Stimulated activated CD8-positive, alpha-beta memory T cell treated with anti-CD3 and anti-CD28 coated beads, Interleukin-7, amount 100 ng/mL, for 1 hour (primary cell): ENCODE data around the gene LRCH4.
"Not testable (repeated sequence)": the region's sequence is repeated elsewhere in the genome, so short reads cannot be mapped to it uniquely, and the experiment has no call there.

ENCODE experiments used
- DNase-seq, 2 donors: peaks; one replicate each; pipeline ENCODE4 v3.0.0-alpha.2; 2020; ENCODE audit warnings: low read depth in 2 of 2

LRCH4 gene

GRCh38 chr7:100568176-100568895, 17.6 kb downstream of the LRCH4 start:
- DNase-seq: no peak

- DNase-seq: no peak
These were observed 18.2 kb downstream of the LRCH4 start for GRCh38 chr7:100567751-100568175.

GRCh38 chr7:100567031-100567730, 18.7 kb downstream of the LRCH4 start:
- no peak for DNase-seq

GRCh38 chr7:100566018-100566531, 19.9 kb downstream of the LRCH4 start:
- DNase-seq: no peak

GRCh38 chr7:100565133-100565571, 20.8 kb downstream of the LRCH4 start:
- DNase-seq: no peak

GRCh38 chr7:100564405-100564804, 21.5 kb downstream of the LRCH4 start:
- not testable (repeated sequence) for DNase-seq

GRCh38 chr7:100563809-100564400, 22.0 kb downstream of the LRCH4 start:
- DNase-seq: peak; percentile 75 to 83

GRCh38 chr7:100563100-100563564, 22.8 kb downstream of the LRCH4 start:
- no peak for DNase-seq

GRCh38 chr7:100562195-100563099, 23.5 kb downstream of the LRCH4 start:
- no peak for DNase-seq

GRCh38 chr7:100561491-100562194, 24.3 kb downstream of the LRCH4 start:
- DNase-seq: no peak

- DNase-seq: no peak
These were observed 26.8 kb downstream of the LRCH4 start for GRCh38 chr7:100559127-100559526.

GRCh38 chr7:100556541-100556940, 29.4 kb downstream of the LRCH4 start:
- DNase-seq: no peak

- DNase-seq: no peak
These were observed 30.2 kb downstream of the LRCH4 start for GRCh38 chr7:100555701-100556100.

GRCh38 chr7:100553032-100553431, 32.9 kb downstream of the LRCH4 start:
- DNase-seq: no peak

GRCh38 chr7:100552532-100552931, 33.4 kb downstream of the LRCH4 start:
- DNase-seq: no peak

GRCh38 chr7:100548446-100548845, 37.5 kb downstream of the LRCH4 start:
- not testable (repeated sequence) for DNase-seq

GRCh38 chr7:100547872-100548271, 38.1 kb downstream of the LRCH4 start:
- no peak for DNase-seq

- no peak for DNase-seq
These were observed 38.8 kb downstream of the LRCH4 start for GRCh38 chr7:100546926-100547800.

- no peak for DNase-seq
These were observed 39.6 kb downstream of the LRCH4 start for GRCh38 chr7:100546129-100546925.
